Fibroblast of skin of abdomen (primary cell): ENCODE results near the gene TBC1D26. TPM values are rescaled to one million over a fixed set of nuclear protein-coding genes. Genes with fewer than 3 reads are reported as not detected.
"Not testable (repeated sequence)": the region's sequence is repeated elsewhere in the genome, so short reads cannot be mapped to it uniquely, and the experiment has no call there.

ENCODE experiments used
- DNase-seq: peaks from one replicate; pipeline ENCODE4 v3.0.0-alpha.2; 2013
- polyA plus RNA-seq, 2 experiments: library from polyadenylated mRNA; unstranded; fragments of 120-200 nt; gene quantifications; one replicate each; pipeline ENCODE4 v1.2.1, GENCODE V29; 2013; ENCODE audit not compliant: insufficient read length in 2 of 2

Gene TBC1D26
- polyA plus RNA-seq (2013, experiment 1 of 2; ENCODE audit: insufficient read length) = 0.10 TPM
- polyA plus RNA-seq (2013, experiment 2 of 2; ENCODE audit: insufficient read length) = 0.04 TPM

- not testable (repeated sequence) for DNase-seq
Measured at GRCh38 chr17:15731900-15732299, at the start of gene TBC1D26. Gene TBC1D26 (plus strand): TSS chr17:15732283. CDS start chr17:15735349, 3,066 bp downstream.

GRCh38 chr17:15683135-15683534 is 48.9 kb upstream of the TBC1D26 start:
- DNase-seq = not testable (repeated sequence)

- peak; percentile 52 for DNase-seq
Measured at GRCh38 chr17:15683824-15684478, 48.1 kb upstream of the TBC1D26 start, which contains the start of gene TRIM16. Gene TRIM16 (minus strand): TSS chr17:15684311. CDS start chr17:15651609, 32,702 bp downstream.

- not testable (repeated sequence) for DNase-seq
Measured at GRCh38 chr17:15687494-15687893, 44.6 kb upstream of the TBC1D26 start.

GRCh38 chr17:15698967-15699366 is 33.1 kb upstream of the TBC1D26 start:
- DNase-seq = not testable (repeated sequence)

- peak; percentile 99 for DNase-seq
Measured at GRCh38 chr17:15699413-15699924, 32.6 kb upstream of the TBC1D26 start, which contains the start of gene ZNF286A. Gene ZNF286A (plus strand): TSS chr17:15699752. CDS start chr17:15700330, 578 bp downstream.

GRCh38 chr17:15699937-15700336 is 32.1 kb upstream of the TBC1D26 start:
- not testable (repeated sequence) for DNase-seq

GRCh38 chr17:15704239-15704638 is 27.8 kb upstream of the TBC1D26 start:
- DNase-seq = not testable (repeated sequence)

- not testable (repeated sequence) for DNase-seq
Measured at GRCh38 chr17:15704813-15705212, 27.3 kb upstream of the TBC1D26 start.

- DNase-seq = not testable (repeated sequence)
Measured at GRCh38 chr17:15708879-15709278, 23.2 kb upstream of the TBC1D26 start.

GRCh38 chr17:15716601-15717563 is 15.2 kb upstream of the TBC1D26 start:
- not testable (repeated sequence) for DNase-seq

GRCh38 chr17:15730535-15730934 is 1.5 kb upstream of the TBC1D26 start:
- DNase-seq = not testable (repeated sequence)

- not testable (repeated sequence) for DNase-seq
Measured at GRCh38 chr17:15733174-15733789, 1.2 kb downstream of the TBC1D26 start.

GRCh38 chr17:15736578-15736977 is 4.5 kb downstream of the TBC1D26 start:
- DNase-seq = not testable (repeated sequence)

GRCh38 chr17:15738066-15738465 is 6.0 kb downstream of the TBC1D26 start:
- DNase-seq = no peak

- DNase-seq = not testable (repeated sequence)
Measured at GRCh38 chr17:15739259-15739658, 7.2 kb downstream of the TBC1D26 start.

- DNase-seq = not testable (repeated sequence)
Measured at GRCh38 chr17:15740041-15740440, 8.0 kb downstream of the TBC1D26 start.

GRCh38 chr17:15740570-15741120 is 8.6 kb downstream of the TBC1D26 start:
- DNase-seq = no peak

- DNase-seq = no peak
Measured at GRCh38 chr17:15741624-15742023, 9.5 kb downstream of the TBC1D26 start.

GRCh38 chr17:15742051-15742795 is 10.1 kb downstream of the TBC1D26 start:
- DNase-seq = no peak

- DNase-seq = no peak
Measured at GRCh38 chr17:15742921-15743320, 10.8 kb downstream of the TBC1D26 start.
